HG03108 (cell line): ENCODE data around the gene NOS1AP.

ENCODE experiments used
- ATAC-seq: cut with Tn5 transposase; IDR thresholded peaks from one replicate; pipeline ENCODE4 v1.9.1; 2021; ENCODE audit warnings: moderate library complexity; ENCODE audit not compliant: unreplicated experiment

Gene NOS1AP

GRCh38 chr1:162284206-162284955, 214.9 kb downstream of the NOS1AP start:
- ATAC-seq, result no peak

GRCh38 chr1:162285149-162285561, 215.7 kb downstream of the NOS1AP start:
- no peak for ATAC-seq

GRCh38 chr1:162291000-162291399, 221.5 kb downstream of the NOS1AP start:
- no peak for ATAC-seq

GRCh38 chr1:162292422-162292849, 222.9 kb downstream of the NOS1AP start:
- no peak for ATAC-seq

- no peak for ATAC-seq
Measured at GRCh38 chr1:162293073-162293692, 223.7 kb downstream of the NOS1AP start.

GRCh38 chr1:162294015-162294414, 224.5 kb downstream of the NOS1AP start:
- no peak for ATAC-seq

- no peak for ATAC-seq
Measured at GRCh38 chr1:162297208-162297607, 227.7 kb downstream of the NOS1AP start.

- no peak for ATAC-seq
Measured at GRCh38 chr1:162298266-162298665, 228.8 kb downstream of the NOS1AP start.

GRCh38 chr1:162299018-162299417, 229.5 kb downstream of the NOS1AP start:
- ATAC-seq, result no peak

- ATAC-seq, result no peak
Measured at GRCh38 chr1:162300057-162300917, 230.8 kb downstream of the NOS1AP start.

- no peak for ATAC-seq
Measured at GRCh38 chr1:162301696-162302095, 232.2 kb downstream of the NOS1AP start.

- ATAC-seq, result no peak
Measured at GRCh38 chr1:162302306-162303003, 233.0 kb downstream of the NOS1AP start.

GRCh38 chr1:162303004-162303344, 233.5 kb downstream of the NOS1AP start:
- no peak for ATAC-seq

GRCh38 chr1:162304736-162305135, 235.2 kb downstream of the NOS1AP start:
- ATAC-seq, result no peak

GRCh38 chr1:162305969-162306368, 236.5 kb downstream of the NOS1AP start:
- no peak for ATAC-seq

GRCh38 chr1:162310337-162310736, 240.8 kb downstream of the NOS1AP start:
- no peak for ATAC-seq

GRCh38 chr1:162314206-162314605, 244.7 kb downstream of the NOS1AP start:
- ATAC-seq, result no peak

GRCh38 chr1:162315673-162316072, 246.2 kb downstream of the NOS1AP start:
- no peak for ATAC-seq

- ATAC-seq, result no peak
Measured at GRCh38 chr1:162316187-162316586, 246.7 kb downstream of the NOS1AP start.

GRCh38 chr1:162317621-162318020, 248.1 kb downstream of the NOS1AP start:
- no peak for ATAC-seq
